KMS-11 (cell line): Measurements from ENCODE around the gene GRK4.

Experiments
- H2AFZ ChIP-seq: fragments of 200-600 bp; sonication (generic); 2 replicates; pipeline ENCODE4 v1.6.1; 2016; ENCODE audit warnings: antibody characterized with exemption, mixed run types, low read depth
- H3K27ac ChIP-seq: fragments of 200-600 bp; sonication (generic); 2 replicates; pipeline ENCODE4 v1.6.1; 2016; ENCODE audit warnings: mild to moderate bottlenecking, mixed run types
- H3K27me3 ChIP-seq: fragments of 200-600 bp; sonication (generic); 2 replicates; pipeline ENCODE4 v1.6.1; 2017; ENCODE audit warnings: mild to moderate bottlenecking, low read depth, mixed run types, moderate library complexity; ENCODE audit not compliant: insufficient read depth
- H3K36me3 ChIP-seq: fragments of 200-600 bp; sonication (generic); 2 replicates; pipeline ENCODE4 v1.6.1; 2017; ENCODE audit warnings: mild to moderate bottlenecking, mixed run types; ENCODE audit not compliant: insufficient read depth
- H3K4me1 ChIP-seq: fragments of 200-600 bp; sonication (generic); 2 replicates; pipeline ENCODE4 v1.6.1; 2016; ENCODE audit warnings: mild to moderate bottlenecking, low read depth, mixed run types; ENCODE audit not compliant: poor library complexity, severe bottlenecking
- H3K4me2 ChIP-seq: fragments of 200-600 bp; sonication (generic); 2 replicates; pipeline ENCODE4 v1.7.0; 2016; ENCODE audit warnings: mild to moderate bottlenecking, mixed run types
- H3K4me3 ChIP-seq: fragments of 200-600 bp; sonication (generic); IDR thresholded peaks from 2 replicates; pipeline ENCODE4 v1.6.1; 2017; ENCODE audit warnings: low read depth, low read length, mixed read lengths; ENCODE audit not compliant: insufficient read depth
- H3K79me2 ChIP-seq: fragments of 200-600 bp; sonication (generic); 2 replicates; pipeline ENCODE4 v1.6.1; 2016; ENCODE audit warnings: low read depth, mixed run types; ENCODE audit not compliant: insufficient read depth
- H3K9ac ChIP-seq: fragments of 200-600 bp; sonication (generic); 2 replicates; pipeline ENCODE4 v1.6.1; 2016; ENCODE audit warnings: mild to moderate bottlenecking, mixed run types
- H4K20me1 ChIP-seq: fragments of 200-600 bp; sonication (generic); 2 replicates; pipeline ENCODE4 v1.6.1; 2016; ENCODE audit warnings: mild to moderate bottlenecking, mixed run types; ENCODE audit not compliant: insufficient read depth
- TF ChIP-seq, protein P1 (sequence below): fragments of 200-600 bp; sonication (generic); conservative IDR thresholded peaks from 2 replicates; pipeline ENCODE4 v1.6.1; 2017; ENCODE audit warnings: low read depth, mild to moderate bottlenecking, antibody characterized with exemption, low read length, moderate library complexity, mixed read lengths

GRK4 gene

DNA sequence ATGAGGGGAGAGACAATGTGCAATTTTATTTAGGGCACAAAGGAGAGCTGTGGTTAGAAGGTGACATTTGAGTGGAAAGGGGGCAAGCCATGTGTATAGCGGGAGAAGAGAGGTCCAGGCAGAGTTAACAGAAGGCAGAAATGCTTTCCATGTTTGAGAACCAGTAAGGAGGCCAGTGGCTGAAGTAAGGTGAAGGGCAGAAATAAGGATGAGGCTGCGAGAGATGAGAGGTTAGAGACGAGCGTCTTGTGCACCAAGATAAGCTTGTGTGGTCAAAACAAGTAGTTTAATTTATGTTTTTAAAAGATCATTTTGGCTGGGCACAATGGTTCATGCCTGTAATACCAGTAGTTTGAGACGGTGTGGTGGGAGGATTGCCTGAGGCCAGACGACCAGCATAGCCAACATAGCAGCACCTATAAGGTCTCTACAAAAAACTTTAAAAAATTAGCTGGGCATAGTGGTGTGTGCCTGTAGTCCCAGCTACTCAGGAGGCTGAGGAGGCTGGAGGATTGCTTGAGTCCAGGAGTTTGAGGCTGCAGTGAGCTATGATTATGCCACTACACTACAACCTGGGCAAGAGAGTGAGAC is 119.6 kb downstream of the GRK4 start:
- Histone ChIP-seq H3K79me2 (peaks cover 6% of the 10 kb centered on the region; the same call in 1 of the 2 replicates), H2AFZ (no peak overlapping the region), H4K20me1 (no peaks in the 10 kb centered on the region), H3K4me3 (no peak overlapping the region), H3K27ac (no peak overlapping the region), H3K4me2 (no peak overlapping the region), H3K9ac (no peak overlapping the region), H3K27me3 (no peaks in the 10 kb centered on the region), H3K36me3 (no peaks in the 10 kb centered on the region), H3K4me1 (no peaks in the 10 kb centered on the region)
- TF ChIP-seq, protein P1, sequence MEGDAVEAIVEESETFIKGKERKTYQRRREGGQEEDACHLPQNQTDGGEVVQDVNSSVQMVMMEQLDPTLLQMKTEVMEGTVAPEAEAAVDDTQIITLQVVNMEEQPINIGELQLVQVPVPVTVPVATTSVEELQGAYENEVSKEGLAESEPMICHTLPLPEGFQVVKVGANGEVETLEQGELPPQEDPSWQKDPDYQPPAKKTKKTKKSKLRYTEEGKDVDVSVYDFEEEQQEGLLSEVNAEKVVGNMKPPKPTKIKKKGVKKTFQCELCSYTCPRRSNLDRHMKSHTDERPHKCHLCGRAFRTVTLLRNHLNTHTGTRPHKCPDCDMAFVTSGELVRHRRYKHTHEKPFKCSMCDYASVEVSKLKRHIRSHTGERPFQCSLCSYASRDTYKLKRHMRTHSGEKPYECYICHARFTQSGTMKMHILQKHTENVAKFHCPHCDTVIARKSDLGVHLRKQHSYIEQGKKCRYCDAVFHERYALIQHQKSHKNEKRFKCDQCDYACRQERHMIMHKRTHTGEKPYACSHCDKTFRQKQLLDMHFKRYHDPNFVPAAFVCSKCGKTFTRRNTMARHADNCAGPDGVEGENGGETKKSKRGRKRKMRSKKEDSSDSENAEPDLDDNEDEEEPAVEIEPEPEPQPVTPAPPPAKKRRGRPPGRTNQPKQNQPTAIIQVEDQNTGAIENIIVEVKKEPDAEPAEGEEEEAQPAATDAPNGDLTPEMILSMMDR: no peak

- H4K20me1 ChIP-seq: no peaks in the 10 kb centered on the region
- peaks cover 6% of the 10 kb centered on the region; the same call in 1 of the 2 replicates for H3K79me2 ChIP-seq
- no peak overlapping the region for H3K4me3 ChIP-seq
- H2AFZ ChIP-seq: no peak overlapping the region
- H3K36me3 ChIP-seq: no peaks in the 10 kb centered on the region
- TF ChIP-seq, protein P1: no peak
- no peak overlapping the region for H3K27ac ChIP-seq
- H3K27me3 ChIP-seq: no peaks in the 10 kb centered on the region
- H3K9ac ChIP-seq: no peak overlapping the region
- no peaks in the 10 kb centered on the region for H3K4me1 ChIP-seq
- no peak overlapping the region for H3K4me2 ChIP-seq
These were observed 120.4 kb downstream of the GRK4 start for GRCh38 chr4:3083732-3084131.

DNA sequence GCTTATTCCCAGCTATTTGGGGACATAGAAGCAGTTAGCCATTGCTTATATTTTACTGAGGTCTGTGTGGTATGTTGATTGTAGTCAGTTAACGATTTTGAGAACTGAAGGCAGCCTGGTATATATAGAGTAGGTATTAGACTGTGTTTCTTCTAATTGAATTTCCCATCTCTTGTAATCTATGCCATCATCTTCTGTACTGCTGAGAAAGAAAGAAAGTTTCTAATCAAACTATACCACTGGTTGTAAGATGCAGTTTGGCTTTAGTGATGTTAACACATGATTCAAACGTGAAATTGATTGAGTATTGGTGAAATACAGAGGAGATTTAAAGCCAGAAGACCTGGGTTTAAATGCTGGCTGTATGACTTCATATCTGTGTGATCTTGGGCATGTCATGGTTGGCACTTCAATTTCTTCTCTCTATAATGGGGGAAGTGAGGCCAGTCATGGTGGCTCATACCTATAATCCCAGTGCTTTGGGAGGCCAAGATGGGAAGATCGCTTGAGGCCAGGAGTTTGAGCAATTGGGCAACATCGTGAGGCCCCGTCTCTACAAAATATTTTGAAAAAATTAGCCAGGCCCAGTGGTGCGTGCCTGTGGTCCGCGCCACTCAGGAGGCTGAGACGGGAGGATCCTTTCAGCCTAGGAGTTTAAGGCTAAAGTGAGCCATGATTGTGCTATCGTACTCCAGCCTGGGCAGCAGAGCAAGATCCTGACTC is 122.7 kb downstream of the GRK4 start:
- H3K27me3 ChIP-seq: no peaks in the 10 kb centered on the region
- TF ChIP-seq, protein P1: no peak
- no peak overlapping the region for H3K9ac ChIP-seq
- H3K4me3 ChIP-seq: no peak overlapping the region
- H3K4me1 ChIP-seq: peaks cover 7% of the 10 kb centered on the region
- H3K4me2 ChIP-seq: no peak overlapping the region
- peaks cover under 1% of the 10 kb centered on the region; the same call in 1 of the 2 replicates for H3K79me2 ChIP-seq
- H3K36me3 ChIP-seq: no peaks in the 10 kb centered on the region
- no peaks in the 10 kb centered on the region for H4K20me1 ChIP-seq
- no peak overlapping the region for H3K27ac ChIP-seq
- H2AFZ ChIP-seq: no peak overlapping the region

GRCh38 chr4:3087115-3087797 is 123.9 kb downstream of the GRK4 start:
- Histone ChIP-seq H2AFZ (no peak overlapping the region), H3K4me1 (peaks cover 13% of the 10 kb centered on the region), H3K27me3 (no peaks in the 10 kb centered on the region), H3K4me3 (no peak overlapping the region), H3K36me3 (no peaks in the 10 kb centered on the region), H3K79me2 (no peaks in the 10 kb centered on the region; the same call in 1 of the 2 replicates), H3K9ac (no peak overlapping the region), H3K4me2 (no peak overlapping the region), H4K20me1 (no peaks in the 10 kb centered on the region), H3K27ac (no peak overlapping the region)
- TF ChIP-seq, protein P1: no peak
